Measurements from ENCODE around the gene RAB5A.

DNA sequence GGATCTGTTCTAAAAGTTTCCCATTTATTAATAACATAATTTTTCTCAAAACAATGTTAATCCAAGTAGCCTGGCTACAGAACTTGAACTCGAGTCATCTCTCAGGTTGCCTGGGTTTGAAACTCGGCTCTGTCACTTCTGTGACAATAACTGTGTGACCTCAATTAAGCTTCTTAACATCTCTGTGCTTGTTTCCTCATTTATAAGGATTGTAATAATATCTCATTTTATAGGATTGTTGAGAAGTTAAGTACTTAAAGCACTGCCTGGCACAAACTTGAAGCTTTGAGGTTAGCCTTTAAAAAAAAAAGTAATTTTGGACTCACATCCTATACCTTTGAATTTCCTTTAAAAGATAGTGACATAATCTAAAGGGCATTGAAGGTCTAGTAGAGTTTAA, 3.4 kb downstream of the RAB5A start:
- TF ChIP-seq EZH2 (IDR thresholded peaks at IDR 0.05; ENCODE audit: borderline replicate concordance, low read length): no peak
- TF ChIP-seq, protein P1, sequence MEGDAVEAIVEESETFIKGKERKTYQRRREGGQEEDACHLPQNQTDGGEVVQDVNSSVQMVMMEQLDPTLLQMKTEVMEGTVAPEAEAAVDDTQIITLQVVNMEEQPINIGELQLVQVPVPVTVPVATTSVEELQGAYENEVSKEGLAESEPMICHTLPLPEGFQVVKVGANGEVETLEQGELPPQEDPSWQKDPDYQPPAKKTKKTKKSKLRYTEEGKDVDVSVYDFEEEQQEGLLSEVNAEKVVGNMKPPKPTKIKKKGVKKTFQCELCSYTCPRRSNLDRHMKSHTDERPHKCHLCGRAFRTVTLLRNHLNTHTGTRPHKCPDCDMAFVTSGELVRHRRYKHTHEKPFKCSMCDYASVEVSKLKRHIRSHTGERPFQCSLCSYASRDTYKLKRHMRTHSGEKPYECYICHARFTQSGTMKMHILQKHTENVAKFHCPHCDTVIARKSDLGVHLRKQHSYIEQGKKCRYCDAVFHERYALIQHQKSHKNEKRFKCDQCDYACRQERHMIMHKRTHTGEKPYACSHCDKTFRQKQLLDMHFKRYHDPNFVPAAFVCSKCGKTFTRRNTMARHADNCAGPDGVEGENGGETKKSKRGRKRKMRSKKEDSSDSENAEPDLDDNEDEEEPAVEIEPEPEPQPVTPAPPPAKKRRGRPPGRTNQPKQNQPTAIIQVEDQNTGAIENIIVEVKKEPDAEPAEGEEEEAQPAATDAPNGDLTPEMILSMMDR (IDR thresholded peaks at IDR 0.05; ENCODE audit: low read length): no peak

All from OCI-LY1 (cell line).